KOPT-K1 (cell line): ENCODE data around the gene NFKBIZ.

ENCODE experiments used
- H3K27ac ChIP-seq: fragments of 200-600 bp; sonication (generic); 2 replicates; pipeline ENCODE4 v1.5.1; 2016; ENCODE audit warnings: antibody characterized with exemption, mild to moderate bottlenecking, low read depth, low read length; ENCODE audit not compliant: poor library complexity, severe bottlenecking
- H3K36me3 ChIP-seq: fragments of 200-600 bp; sonication (generic); 2 replicates; pipeline ENCODE4 v1.5.1; 2017; ENCODE audit warnings: antibody characterized with exemption, mild to moderate bottlenecking, low read length, moderate library complexity; ENCODE audit not compliant: insufficient read depth
- H3K9me3 ChIP-seq: fragments of 200-600 bp; sonication (generic); 2 replicates; pipeline ENCODE4 v1.5.1; 2017; ENCODE audit warnings: antibody characterized with exemption, low read length, mild to moderate bottlenecking; ENCODE audit not compliant: insufficient read depth, poor library complexity, severe bottlenecking

Gene NFKBIZ

DNA sequence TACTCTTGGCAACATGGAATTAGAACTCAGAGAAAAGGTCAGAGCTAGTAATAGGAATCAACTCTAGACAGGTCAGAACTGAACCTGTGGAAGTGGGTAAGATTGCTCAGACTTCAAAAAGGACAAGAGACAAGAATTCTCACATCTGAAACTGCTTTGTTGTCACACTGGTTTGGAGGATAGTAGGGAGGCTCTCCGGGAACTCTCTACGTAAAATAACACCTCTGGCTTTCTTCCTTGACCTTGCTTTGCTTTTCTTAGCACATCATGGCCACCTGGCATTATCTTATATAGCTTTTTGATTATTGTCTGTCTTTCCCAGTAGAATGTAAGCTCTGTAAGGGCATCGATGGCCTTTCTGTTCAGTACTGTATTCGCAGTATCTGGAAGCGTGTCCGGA is 13.2 kb upstream of the NFKBIZ start:
- H3K9me3 ChIP-seq = no peaks in the 10 kb centered on the region
- H3K27ac ChIP-seq = no peak overlapping the region
- no peaks in the 10 kb centered on the region for H3K36me3 ChIP-seq

GRCh38 chr3:101836652-101837598 is 12.4 kb upstream of the NFKBIZ start:
- H3K36me3 ChIP-seq = no peaks in the 10 kb centered on the region
- H3K9me3 ChIP-seq = no peaks in the 10 kb centered on the region
- H3K27ac ChIP-seq = no peak overlapping the region

DNA sequence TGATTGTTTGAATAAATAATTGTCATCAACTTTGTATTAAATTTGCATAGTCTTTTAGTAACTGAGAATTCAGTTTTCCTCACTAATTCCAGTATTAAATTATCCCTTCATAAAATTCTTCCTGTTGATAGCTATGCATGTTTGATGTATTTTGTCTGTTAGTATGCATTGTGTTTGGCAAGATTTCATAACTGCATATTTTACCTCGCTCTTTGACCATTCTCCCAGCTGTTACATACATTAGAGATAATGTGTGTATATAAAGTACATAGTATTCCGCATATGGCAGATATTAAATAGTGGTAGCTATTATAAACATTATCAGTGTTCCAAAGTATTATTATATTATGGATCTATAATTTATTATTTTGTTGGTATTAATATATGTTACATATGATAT is 10.6 kb upstream of the NFKBIZ start:
- Histone ChIP-seq H3K36me3 (no peaks in the 10 kb centered on the region), H3K9me3 (no peaks in the 10 kb centered on the region), H3K27ac (no peak overlapping the region)

DNA sequence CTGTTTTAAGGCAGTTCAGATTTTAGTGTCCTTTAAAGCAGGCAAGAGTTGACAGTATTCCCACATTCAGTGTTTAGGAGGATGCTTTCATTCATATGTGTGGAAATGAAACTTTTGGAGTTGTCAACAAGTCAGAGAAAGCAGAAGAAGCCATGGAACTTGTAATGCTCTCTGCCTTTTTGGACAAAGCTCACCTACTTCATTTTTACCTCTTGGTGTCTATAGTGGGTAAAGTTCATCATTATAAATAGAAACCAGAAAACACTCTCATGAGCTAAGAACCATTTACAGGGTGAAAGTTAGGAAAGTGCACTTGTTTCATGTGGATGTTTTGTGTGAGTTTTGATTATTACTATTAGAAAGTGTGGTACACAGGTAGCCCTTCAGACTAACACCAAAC is 9.2 kb upstream of the NFKBIZ start:
- Histone ChIP-seq H3K36me3 (no peaks in the 10 kb centered on the region), H3K9me3 (no peaks in the 10 kb centered on the region), H3K27ac (no peak overlapping the region)

- Histone ChIP-seq H3K27ac (no peak overlapping the region), H3K9me3 (no peaks in the 10 kb centered on the region), H3K36me3 (no peaks in the 10 kb centered on the region)
Measured at GRCh38 chr3:101842245-101842934, 6.9 kb upstream of the NFKBIZ start.

DNA sequence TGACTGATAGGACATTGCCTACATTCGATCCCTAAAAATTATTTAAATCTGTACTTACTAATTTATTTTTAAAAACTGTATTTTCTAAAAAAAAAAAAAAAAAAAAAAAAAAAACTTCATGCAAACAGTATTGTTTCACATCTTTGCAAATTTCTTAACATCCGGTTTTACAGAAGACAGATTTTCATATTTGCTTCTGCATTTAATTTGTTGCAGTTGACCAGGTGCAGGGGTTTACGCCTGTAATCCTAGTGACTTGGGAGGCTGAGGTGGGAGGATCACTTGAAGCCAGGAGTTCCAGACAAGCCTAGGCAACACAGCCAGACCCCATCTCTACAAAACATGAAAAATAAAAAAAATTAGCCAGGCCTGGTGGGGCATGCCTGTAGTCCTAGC is 6.4 kb upstream of the NFKBIZ start:
- H3K9me3 ChIP-seq = no peaks in the 10 kb centered on the region
- no peaks in the 10 kb centered on the region for H3K36me3 ChIP-seq
- H3K27ac ChIP-seq = no peak overlapping the region

DNA sequence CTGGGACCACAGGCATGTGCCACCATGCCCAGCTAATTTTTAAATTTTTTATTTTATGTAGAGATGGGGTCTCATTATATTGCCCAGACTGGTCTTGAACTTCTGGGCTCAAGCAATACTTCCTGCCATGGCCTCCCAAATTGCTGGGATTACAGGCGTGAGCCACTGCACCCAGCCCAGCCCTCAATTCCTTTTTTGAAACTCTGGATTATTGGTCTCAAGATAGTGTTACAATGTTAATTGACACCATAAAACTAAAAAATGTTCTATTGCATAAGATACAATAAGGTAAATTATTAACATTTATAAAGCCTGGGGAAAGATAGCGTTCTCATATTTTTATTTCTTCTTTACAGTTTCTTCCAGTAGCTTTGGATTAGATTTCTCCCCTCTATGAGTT is 3.9 kb upstream of the NFKBIZ start:
- no peaks in the 10 kb centered on the region for H3K36me3 ChIP-seq

GRCh38 chr3:101846709-101847108 is 2.6 kb upstream of the NFKBIZ start:
- H3K27ac ChIP-seq = no peak overlapping the region
- no peaks in the 10 kb centered on the region for H3K36me3 ChIP-seq
- no peaks in the 10 kb centered on the region for H3K9me3 ChIP-seq

More for the DNA sequence above, 3.9 kb upstream of the NFKBIZ start:
- Histone ChIP-seq H3K27ac (no peak overlapping the region), H3K9me3 (no peaks in the 10 kb centered on the region)

- Histone ChIP-seq H3K27ac (no peak overlapping the region), H3K9me3 (no peaks in the 10 kb centered on the region), H3K36me3 (no peaks in the 10 kb centered on the region)
Measured at GRCh38 chr3:101847328-101847727, 2.0 kb upstream of the NFKBIZ start.

GRCh38 chr3:101848326-101848725 is 988 bp upstream of the NFKBIZ start:
- Histone ChIP-seq H3K36me3 (peaks cover 2% of the 10 kb centered on the region; the same call in 1 of the 2 replicates), H3K27ac (no peak overlapping the region), H3K9me3 (no peaks in the 10 kb centered on the region)

- H3K27ac ChIP-seq = peak overlapping the region; percentile 11
- no peaks in the 10 kb centered on the region for H3K9me3 ChIP-seq
- H3K36me3 ChIP-seq = peaks cover 5% of the 10 kb centered on the region; the same call in 1 of the 2 replicates
Measured at GRCh38 chr3:101849714-101850245, 466 bp downstream of the NFKBIZ start.

DNA sequence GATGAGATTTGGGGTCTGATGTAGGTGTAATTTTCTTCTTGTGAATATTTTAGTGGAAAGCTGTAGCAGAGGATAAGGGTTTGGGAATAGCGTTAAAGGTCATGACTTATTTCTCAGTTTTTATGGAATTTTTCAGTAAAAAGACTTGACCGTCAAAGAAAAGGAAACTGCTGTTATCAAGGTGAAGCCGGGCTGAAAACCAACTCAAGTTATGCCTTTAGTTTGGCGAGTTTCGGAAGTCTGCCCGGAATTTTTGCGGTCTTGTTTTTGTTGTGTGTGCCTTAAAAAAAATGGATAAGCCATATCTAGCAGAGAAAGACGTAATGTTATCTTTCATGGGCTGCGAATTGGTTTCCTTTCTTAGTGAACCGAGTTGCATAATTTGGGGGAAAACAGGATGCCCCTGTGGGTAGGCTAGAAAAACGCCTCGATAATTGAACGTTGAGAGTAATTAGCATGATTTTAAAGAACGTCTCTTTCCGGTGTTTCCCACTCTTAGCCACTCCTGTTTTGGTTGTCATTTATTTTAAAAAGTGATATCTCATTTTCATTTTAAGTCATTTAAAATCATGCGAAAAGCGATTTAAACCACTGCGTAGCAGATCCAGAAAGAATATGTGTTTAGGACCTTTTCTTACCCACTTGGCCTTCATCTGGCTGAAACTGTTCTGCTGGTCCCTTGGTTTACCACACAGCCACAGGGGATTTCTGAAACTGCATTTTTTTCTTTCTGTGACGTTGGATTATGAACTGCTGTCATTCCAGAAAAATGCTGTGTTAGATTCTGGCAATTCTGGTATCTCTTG is 1.1 kb downstream of the NFKBIZ start:
- H3K36me3 ChIP-seq = peaks cover 5% of the 10 kb centered on the region; the same call in 1 of the 2 replicates

GRCh38 chr3:101851072-101851770 is 1.9 kb downstream of the NFKBIZ start:
- no peak overlapping the region for H3K27ac ChIP-seq
- H3K9me3 ChIP-seq = no peaks in the 10 kb centered on the region
- peaks cover 5% of the 10 kb centered on the region; the same call in 1 of the 2 replicates for H3K36me3 ChIP-seq

More for the DNA sequence above, 1.1 kb downstream of the NFKBIZ start:
- Histone ChIP-seq H3K27ac (peak overlapping the region; percentile 11), H3K9me3 (no peaks in the 10 kb centered on the region)
